Ecto neural progenitor cell (in vitro differentiated cells): ENCODE measurements around the gene LRRC15.
A peak's percentile ranks its signal among the peaks of the same experiment; 100 is the strongest.

Experiments
- DNase-seq: peaks from one replicate; pipeline ENCODE4 v3.0.0-alpha.2; 2018; ENCODE audit warnings: low spot score

LRRC15 gene

DNA sequence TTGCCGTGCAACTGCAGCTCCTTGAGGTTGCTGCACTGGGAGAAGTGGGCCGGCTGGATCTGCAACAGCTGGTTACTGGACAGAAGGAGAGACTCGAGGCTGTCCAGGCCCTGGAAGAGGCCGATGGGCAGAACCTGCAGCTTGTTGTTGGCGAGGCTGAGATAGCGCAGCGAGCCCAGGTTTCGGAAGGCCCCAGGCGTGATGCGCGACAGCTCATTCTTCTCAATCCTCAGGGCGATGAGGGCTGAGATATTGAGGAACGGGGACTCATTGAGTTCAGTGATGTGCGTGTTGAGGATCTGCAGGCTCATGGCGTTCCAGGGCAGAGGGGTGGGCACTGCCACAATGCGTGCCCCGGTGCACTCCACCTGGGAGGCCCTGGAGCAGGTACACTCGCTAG is 9.0 kb downstream of the LRRC15 start:
- no peak for DNase-seq

DNA sequence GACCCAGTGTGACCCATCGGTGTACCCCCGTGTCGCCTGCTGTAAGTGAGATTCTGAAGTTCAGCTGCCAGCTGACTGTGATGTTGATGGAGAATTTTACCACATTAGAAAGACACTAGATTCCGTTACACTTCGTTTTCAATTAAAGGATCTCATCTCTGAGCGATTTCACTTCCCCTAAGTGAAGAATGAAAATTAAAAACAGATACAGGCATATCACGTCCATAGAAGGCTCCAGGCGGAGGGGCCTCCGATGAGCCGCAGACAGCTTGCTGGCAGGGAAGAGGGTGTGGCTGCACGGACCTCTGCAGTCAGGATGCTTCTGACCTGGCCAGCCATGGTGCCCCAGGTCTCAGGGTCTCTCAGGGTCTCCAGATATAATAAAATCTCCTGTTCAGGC is 11.9 kb downstream of the LRRC15 start:
- no peak for DNase-seq

DNA sequence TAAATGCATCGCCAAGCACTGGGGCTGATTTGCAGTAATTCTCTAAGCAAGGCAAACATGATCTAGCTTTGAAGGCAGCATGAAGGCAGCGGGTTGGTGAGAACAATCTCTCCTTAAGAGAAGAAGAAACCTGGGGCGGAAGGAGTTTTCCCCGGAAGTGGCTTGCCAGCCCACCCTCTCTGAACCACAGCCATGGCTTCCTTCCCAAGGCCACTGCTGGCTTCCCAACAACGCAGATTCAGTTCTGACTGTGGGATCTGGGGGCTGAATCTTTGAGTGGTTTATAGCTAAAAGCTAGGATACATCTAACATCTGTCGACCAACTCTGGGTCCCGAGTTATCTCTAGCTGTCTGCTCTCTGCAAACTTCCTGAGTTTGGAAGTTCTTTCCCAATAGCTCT is 14.2 kb downstream of the LRRC15 start:
- DNase-seq: no peak

DNA sequence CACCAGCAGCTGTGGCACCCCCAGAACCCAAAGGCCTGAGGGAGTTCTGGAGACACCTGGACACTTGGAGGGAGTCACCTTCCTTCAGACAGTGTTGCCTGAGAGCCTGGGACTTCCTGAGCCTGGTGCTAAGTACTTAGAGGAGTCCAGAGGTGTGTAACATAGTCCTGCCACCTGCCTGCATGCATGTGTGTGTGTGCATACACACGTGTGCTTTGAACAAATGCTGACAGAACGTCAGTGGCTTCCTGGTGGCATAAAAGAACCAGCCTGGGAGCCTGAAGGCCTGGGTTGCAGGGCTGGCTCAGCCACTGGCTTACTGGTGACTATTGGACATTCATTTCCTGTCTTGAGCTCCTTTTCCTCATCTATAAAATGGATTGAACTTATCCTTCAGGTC is 15.2 kb downstream of the LRRC15 start:
- DNase-seq: no peak

DNA sequence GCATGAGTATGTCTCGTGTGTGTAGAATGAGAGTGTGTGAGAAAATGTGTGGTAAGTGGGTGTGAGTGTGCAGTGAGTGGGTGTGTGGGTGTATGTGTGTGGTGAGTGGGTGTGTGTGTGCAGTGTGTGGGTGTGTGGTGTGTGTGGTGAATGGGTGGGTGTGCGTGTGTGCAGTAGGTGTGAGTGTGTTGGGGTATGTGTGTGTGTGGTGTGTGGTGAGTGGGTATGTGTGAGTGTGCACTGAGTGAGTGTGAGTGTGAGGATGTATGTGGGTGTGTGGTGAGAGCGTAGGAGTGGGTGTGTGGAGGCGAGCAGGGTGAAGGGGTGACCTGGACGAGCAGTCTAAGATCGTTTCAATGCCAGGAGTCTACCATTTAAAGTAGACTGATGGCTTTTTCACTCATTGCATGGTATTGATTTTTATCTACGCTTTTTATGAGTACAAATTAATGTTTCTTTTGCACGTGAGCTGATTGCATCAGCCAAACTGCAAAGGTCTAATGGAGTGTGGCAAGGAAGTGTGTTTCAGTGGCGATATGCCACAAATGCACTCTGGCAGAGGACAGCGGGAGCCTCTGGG is 16.8 kb downstream of the LRRC15 start:
- DNase-seq: no peak

DNA sequence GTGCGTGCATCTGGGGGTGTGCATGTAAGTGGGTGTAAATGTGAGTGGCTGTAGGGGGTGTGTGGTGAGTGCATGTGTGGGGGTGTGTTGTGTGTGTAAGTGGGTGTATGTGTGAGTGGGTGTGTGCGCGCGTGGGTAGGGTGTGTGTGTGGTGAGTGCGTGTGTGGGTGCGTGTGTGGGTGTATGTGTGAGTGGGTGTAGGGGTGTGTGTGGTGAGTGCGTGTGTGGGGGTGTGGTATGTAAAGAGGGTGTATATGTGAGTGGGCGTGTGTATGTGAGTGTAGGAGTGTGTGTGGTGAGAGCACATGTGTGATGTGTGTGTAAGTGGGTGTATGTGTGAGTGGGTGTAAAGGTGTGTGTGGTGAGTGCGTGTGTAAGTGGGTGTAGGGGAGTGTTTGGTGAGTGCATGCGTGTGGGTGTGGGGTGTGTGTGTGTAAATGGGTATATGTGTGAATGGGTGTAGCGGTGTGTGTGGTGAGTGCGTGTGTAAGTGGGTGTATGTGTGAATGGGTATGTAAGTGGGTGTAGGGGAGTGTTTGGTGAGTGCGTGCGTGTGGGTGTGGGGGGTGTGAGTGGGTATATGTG is 17.5 kb downstream of the LRRC15 start:
- no peak for DNase-seq

DNA sequence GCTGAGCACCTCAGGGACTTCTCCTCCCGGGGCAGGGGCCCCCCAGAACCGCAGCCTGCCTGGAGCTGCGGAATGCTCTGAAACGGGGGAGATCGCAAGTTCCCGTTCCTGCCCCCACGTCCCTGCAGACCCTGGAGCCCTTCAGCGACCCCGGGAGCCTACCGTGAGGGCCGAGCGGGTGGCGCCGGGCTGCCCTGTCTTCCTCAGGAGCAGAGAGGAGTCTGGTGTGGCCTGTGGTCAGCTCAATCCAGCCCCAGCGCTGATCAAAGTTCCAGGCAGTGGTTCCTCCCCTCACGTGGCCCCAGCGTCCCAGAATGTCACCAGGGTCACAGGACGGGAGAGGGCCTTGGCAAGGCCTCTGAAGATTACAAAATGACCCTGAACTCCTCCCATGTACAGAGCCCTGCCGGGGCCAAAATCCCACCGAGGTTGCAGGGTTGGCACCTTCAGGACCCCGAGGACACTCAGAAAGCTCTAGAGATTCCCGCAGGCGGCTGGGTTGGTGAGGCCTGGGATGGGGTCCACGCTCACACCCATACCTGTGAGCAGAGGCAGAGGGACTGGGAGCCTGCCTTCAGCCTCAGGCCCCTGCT is 18.4 kb downstream of the LRRC15 start, which contains the start of gene CPN2:
CPN2 (minus strand) TSS at position 249 of the 593 bp plus-strand sequence. CDS start 8,626 bp downstream, outside the sequence.
- no peak for DNase-seq

DNA sequence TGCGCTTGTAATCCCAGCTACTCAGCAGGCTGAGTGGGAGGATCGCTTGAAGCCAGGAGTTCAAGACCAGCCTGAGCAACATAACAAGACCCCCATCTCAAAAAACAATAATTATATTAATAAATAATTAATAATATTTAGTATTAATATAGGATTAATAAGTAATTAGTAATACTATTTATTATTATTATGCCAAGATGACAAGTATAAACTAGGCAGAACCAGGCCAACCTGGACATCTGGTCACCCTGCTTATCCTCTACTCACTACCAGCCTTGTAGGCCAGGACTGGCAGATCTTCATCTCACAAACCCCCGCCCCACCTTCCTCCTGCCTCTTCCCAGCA is 18.8 kb downstream of the LRRC15 start:
- DNase-seq: no peak

DNA sequence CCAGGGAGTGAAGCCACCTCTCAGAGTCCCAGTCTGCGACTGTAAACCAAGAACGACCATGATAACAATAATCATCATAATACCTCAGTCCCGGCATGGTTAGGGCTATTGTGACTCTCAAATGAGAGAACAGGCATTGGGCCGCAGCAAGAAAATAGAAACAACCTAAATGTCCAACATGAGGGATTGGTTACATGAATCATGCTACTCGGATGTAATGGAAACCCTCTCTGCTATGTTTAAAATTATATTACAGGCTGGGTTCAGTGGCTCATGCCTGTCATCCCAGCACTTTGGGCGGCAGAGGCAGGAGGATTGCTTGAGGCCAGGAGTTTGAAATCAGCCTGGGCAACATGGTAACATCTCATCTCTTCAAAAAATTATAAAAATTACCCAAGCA is 21.2 kb downstream of the LRRC15 start:
- no peak for DNase-seq

DNA sequence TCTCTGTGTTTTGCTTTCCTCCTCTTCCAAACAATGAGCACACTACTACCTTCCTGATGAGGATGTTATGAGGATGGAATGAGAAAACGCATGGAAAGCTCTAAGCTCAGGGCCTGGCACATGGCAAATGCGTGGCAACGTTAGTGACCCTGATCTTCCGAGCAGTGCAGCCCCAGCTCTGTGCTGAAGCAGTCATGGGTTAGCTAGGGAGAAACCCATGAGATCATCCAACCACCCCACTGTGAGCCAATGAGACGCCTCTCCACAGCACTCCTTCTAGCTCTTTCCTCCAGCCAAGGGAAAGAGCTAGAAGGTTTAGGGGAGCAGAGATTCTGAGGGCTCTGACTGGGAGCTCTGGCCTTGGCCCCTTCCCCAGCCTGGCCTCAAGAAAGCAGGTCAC is 22.9 kb downstream of the LRRC15 start:
- no peak for DNase-seq

DNA sequence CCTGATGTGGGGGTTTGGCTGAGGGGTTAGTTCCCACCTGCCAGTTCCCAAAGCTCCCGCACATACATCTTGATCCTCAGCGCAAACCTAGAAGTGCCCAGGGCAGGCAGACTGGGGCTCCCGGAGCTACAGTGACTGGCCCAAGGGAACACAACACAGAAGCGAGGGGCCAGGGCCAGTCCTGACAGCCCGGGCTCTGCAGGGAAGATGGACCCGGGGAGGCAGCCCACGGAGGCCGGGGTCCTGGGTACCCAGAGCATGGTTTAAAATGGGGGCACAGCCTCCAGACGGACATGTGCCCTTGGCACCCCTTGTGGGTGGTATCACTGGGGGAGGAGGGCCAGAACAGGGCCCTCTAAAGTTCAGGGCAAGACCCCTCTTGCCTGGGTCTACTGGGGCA is 23.5 kb downstream of the LRRC15 start:
- no peak for DNase-seq

DNA sequence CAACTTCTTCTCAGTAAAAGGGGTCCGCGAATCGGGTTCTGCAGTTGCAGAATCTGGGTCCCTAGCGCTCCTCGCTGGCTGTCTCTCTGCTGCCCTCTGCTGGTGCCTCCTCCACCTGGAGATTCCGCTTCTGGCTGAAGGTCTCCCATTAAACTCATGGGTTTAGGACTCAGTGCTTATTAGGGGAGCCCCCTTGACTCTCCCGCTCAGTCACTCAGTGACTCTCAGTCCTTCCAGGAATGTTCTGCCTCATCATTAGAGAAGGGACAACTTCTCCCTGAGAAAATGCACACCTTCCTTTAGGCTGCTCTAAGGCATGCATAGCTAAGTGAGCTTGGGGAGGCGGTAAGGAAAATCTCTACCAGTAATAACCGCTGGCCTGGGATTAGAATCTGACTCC is 25.5 kb downstream of the LRRC15 start:
- DNase-seq: peak; percentile 86

DNA sequence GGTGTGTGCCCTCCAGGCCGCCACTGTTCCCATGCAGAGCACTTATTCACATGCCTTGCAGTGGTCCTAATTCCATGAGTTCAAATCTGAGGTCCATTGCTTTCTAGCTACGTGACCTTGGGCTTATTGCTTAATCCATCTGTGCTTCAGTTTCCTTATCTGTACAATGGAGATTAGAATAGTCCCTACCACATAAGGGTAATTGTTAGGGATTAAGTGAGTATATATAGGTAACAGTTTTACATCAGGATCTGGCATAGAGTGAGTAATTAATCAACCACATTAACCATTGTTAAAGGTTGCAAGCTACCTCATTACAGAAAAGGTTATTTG is 26.0 kb downstream of the LRRC15 start:
- no peak for DNase-seq

DNA sequence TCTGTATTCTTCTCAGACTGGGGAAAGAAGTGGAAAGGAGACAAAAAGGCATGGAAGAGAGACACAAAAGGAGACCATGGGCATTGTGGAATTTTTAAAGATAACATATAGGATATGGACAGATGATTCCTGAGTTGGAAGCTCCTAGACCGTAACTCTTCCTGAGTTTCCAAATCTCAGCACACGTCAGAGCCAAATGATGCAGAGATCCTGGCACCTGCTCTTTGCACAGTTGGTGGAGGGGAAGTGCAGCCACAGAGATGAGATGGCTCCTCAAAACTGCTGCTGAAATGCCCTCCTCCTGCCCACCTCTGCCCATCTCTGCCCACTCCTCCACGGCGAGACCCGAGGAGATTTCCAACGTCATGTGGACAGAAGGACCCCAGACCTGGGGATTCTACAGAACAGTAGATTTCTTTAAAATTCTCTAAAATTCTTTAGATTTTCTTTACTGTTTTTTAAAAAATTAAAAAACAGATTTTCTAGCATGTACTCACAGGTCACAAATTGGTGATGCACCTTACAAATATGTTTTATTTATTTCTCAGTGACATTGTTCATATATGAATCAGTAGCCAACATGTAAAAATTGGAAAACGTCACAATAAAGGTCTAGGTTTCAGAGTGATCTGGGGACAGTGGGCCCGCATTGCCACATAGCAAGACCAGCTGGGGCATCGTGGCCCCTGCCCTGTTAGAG is 26.5 kb downstream of the LRRC15 start:
- DNase-seq: no peak

DNA sequence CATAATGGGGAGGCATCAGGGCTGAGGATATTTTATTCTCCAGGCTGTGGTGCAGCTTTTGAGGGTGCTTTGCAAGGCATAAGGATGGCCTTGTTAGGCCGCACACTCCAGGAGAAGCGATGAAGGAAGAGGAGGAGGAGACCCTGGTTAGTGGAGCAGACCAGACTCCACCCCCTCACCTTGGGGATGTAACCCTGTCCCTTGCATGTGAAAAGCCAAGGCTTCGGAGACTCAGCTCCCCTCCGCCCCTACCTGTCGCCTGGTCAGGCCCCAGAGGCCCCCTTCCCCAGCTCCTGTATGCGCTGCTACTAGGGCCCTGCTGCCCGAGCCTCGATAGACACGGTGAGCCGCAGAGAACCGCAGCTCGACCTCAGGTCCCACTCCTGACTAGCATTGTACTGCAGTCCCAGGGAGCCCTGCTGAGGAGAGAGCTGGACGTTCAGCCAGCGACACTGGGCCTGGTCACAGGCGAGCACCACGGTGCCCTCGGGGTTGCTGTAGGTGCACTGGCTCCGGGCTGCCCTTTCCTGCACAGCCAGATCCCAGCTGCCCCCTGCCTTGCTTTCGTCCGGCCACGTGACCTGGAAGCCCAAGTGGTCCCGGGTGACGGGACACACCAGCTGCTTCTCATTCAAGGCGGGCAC is 28.7 kb downstream of the LRRC15 start:
- DNase-seq: no peak

DNA sequence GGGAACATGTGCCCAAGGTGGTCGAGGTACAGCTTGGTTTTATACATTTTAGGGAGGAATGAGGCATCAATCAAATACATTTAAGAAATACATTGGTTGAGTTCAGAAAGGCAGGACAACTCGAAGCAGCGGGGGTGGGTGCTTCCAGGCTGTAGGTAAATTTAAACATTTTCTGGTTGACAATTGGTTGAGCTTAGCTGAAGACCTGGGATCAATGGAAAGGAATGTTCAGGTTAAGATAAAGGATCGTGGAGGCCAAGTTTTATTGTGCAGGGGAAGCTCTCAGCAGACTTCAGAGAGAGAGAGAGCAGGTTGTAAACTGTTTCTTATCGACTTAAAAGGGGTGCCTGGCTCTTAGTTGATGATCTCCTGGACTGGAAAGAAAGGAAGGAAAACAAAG is 29.7 kb downstream of the LRRC15 start:
- DNase-seq: no peak

DNA sequence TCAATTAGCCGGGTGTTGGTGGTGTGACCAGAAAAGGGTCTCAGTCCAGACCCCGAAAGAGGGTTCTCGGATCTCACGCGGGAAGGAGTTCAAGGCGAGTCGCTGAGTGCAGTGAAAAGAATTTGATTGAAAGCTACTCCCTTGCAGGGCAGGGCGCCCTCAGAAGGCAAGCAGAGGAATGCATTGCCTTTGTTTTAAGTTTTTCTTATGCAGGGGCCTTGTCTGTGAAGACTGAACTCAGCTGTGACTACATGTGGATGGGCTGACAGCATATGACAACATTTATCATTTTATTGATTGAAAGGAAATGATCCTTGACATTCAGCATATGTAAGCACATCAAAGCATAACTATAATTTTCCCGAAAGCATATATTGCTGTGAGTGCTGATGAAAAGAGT is 30.2 kb downstream of the LRRC15 start:
- DNase-seq: no peak

DNA sequence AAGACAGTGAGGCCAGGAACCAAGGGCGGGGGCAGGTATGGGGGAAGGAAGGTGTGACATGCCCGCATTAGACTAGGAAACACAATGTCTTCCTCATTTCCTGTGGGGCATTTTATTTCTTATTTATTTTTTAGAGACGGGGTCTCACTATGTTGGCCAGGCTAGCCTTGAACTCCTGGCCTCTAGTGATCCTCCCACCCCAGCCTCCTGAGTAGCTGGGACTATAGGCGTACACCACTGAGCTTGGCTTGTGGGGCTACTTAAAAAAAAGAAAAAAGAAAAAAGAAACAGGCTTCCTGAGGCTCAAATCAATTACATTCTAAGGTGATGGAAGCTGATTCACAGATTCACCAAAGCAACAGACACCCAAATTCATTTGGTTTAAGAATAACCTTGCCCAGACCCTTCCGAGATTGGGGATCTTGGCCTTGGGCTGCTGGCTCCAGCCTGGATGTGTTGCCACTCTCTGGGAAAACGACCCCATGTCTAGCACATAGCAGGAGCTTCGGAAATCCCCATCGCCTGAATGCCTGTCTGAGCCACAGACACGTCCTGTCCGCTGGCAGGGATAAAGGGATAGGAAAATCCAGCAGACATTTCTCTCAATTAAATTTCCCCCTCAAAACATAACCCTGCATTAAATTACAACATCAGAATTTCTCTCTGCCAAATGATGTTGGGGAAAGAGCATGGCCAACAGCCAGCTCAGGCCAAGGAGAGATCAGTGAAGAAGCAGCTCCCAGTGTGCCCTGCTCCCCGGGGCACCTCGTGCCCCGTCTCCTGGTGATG is 31.4 kb downstream of the LRRC15 start:
- no peak for DNase-seq

DNA sequence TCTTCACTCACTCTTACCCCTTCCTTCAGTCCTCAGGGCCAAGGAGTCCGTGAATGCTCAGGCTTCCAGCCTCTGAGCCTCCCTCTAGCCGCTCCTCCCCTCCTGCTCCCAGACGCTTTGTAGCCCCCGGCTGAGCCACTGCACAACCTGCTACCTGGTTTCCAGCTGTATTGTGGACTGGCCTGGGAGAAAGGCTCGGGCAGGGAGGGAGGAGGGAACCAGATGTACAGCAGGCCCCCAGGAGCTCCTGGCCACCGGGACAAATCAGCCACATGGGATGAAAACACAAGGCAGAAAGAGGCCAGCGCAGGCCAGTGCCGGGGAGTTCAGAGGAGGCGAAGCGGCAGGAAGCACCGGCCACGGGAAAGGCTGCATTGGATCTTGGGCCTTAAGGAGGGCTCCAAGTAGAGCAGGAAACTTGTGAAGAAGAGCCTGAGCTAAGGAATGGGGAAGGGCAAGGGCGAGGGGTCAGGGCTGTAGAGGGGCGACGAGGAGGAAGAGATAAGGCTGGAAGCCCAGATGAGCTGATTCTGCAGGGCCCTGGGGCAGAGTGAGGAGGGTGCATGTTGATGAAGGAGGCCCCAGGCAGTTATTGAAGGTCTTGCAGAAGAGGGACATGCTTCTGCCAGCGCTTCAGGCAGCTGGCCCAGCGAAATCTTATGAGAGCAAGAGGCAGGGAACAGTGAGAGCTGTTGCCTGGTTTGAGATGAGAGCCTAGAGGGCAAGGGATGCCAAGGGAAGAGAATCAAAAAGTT is 32.8 kb downstream of the LRRC15 start:
- no peak for DNase-seq

DNA sequence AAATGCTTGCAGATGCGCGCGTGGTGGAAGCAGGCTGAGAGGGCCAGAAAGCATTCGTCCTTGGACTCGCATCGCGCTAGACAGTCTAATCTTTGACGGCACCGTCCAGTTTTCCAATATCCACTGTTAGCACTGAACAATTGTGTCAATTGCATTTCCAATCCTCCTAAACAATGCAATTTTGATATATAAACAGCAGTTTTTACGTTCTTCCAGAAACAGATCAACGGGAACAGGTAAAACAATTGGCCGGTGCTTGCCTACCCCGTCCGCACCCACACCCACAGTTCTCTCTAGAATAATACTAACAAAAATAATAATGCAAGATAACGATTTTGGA is 35.6 kb downstream of the LRRC15 start:
- no peak for DNase-seq

DNA sequence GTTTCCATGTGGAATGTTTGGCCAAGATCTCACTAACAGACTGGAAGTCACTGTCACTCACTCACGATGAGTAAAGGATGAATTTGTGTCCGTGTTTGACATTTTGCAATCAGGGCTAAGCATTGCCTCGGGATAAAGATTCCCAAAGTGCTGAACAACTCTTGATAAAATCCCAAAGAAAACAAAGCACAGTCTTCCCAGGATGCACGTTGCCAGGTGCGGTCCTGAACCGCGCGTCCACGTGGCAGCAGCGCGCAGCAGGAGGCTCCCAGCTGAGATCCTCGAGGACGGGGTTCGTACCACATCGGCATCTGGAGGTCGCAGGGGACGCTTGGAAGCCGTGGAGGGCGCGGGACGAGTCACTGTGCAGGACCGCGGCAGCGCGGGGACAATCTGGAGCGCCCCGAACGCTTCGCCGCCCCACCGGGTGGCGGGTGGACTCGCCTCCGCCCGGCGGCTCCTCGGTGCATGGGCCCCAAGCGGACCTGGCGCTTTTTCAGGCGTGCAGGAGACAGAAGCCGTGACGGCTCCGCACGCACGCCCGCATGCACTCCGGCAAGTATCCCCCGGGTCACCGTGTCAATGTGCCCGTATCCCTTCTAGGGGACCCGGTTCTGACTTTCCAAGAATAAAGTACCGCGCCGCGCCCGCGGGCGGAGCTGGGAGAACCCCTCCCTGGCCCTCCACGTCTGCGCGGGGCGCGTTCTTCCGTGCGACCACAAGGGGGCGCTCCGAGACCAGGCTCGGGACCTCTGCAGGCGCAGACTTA is 36.1 kb downstream of the LRRC15 start:
- peak; percentile 95 for DNase-seq
